Parathyroid adenoma (tissue), 2 donors: ENCODE results near the gene SHOC2.

ENCODE experiments used
- H2AFZ ChIP-seq: fragments of 300-600 bp; sonication (generic); one replicate; pipeline ENCODE4 v1.7.0; 2017; ENCODE audit warnings: antibody characterized with exemption, mild to moderate bottlenecking
- H3K27ac ChIP-seq: fragments of 300-600 bp; sonication (generic); one replicate; pipeline ENCODE4 v1.7.0; 2017
- H3K27me3 ChIP-seq: fragments of 300-600 bp; sonication (generic); one replicate; pipeline ENCODE4 v1.7.0; 2017; ENCODE audit warnings: low read length; ENCODE audit not compliant: control insufficient read depth, insufficient read depth
- H3K36me3 ChIP-seq: fragments of 300-600 bp; sonication (generic); one replicate; pipeline ENCODE4 v1.7.0; 2017; ENCODE audit warnings: low read length; ENCODE audit not compliant: control insufficient read depth, insufficient read depth
- H3K4me1 ChIP-seq: fragments of 300-600 bp; sonication (generic); one replicate; pipeline ENCODE4 v1.7.0; 2017; ENCODE audit warnings: control low read depth
- H3K4me2 ChIP-seq: fragments of 300-600 bp; sonication (generic); one replicate; pipeline ENCODE4 v1.7.0; 2017; ENCODE audit warnings: low read length
- H3K4me3 ChIP-seq: fragments of 300-600 bp; sonication (generic); one replicate; pipeline ENCODE4 v1.7.0; 2017; ENCODE audit warnings: low read depth, low read length
- H3K79me2 ChIP-seq: fragments of 300-600 bp; sonication (generic); one replicate; pipeline ENCODE4 v1.7.0; 2017; ENCODE audit warnings: control low read depth
- H3K9ac ChIP-seq: fragments of 300-600 bp; sonication (generic); one replicate; pipeline ENCODE4 v1.7.0; 2017; ENCODE audit warnings: mild to moderate bottlenecking
- H3K9me3 ChIP-seq: fragments of 300-600 bp; sonication (generic); one replicate; pipeline ENCODE4 v1.7.0; 2017; ENCODE audit warnings: low read length; ENCODE audit not compliant: control insufficient read depth
- CTCF ChIP-seq: fragments of 300-600 bp; sonication (generic); IDR thresholded peaks from one replicate; pipeline ENCODE4 v1.7.0; 2017; ENCODE audit warnings: antibody characterized with exemption, mild to moderate bottlenecking
- donor health status: primary hyperparathyroidism.

SHOC2 gene

DNA sequence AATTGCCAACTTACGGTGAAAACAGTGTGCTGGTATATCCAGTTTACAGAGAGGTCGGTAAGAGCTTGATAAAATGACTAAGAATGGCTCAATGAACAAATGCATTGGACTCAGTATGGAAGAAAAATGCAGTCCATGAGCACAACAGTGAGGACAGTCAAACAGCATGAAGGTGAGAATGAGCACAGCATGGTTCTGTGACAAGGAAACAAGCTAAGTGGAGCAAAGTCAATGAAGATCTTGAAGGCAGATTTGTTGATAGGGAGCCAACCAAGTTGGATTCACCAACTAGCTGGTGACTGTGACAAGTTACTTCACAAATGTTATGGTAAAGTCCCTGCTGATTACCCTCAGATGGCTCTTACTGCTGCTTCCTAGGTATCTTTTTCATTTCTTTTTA is 75.9 kb downstream of the SHOC2 start:
- Histone ChIP-seq H3K9me3 (no peaks in the 10 kb centered on the region), H3K27me3 (no peaks in the 10 kb centered on the region), H3K79me2 (no peaks in the 10 kb centered on the region), H3K4me1 (no peaks in the 10 kb centered on the region), H3K4me2 (no peak overlapping the region), H2AFZ (no peak overlapping the region), H3K9ac (no peak overlapping the region), H3K27ac (no peak overlapping the region), H3K36me3 (no peaks in the 10 kb centered on the region), H3K4me3 (no peak overlapping the region)
- no peak for TF ChIP-seq CTCF

DNA sequence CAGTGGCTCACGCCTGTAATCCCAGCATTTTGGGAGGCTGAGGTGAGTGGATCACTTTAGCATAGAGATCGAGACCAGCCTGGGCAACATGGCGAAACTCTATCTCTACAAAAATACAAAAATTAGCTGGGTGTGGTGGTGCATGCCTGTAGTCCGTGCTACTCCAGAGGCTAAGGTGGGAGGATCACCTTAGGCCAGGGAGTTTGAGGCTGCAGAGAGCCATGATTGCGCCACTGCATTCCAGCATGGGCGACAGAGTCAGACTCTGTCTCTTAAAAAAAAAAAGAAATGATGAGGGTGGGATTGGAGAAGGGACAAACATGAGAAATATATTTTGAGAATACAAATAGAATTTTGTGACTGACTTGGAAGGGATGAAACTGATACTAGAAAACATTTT is 76.9 kb downstream of the SHOC2 start:
- no peak for TF ChIP-seq CTCF
- Histone ChIP-seq H3K79me2 (no peaks in the 10 kb centered on the region), H3K4me3 (no peak overlapping the region), H3K9ac (no peak overlapping the region), H3K4me1 (no peaks in the 10 kb centered on the region), H3K9me3 (no peaks in the 10 kb centered on the region), H3K4me2 (no peak overlapping the region), H2AFZ (no peak overlapping the region), H3K27me3 (no peaks in the 10 kb centered on the region), H3K36me3 (no peaks in the 10 kb centered on the region), H3K27ac (no peak overlapping the region)

DNA sequence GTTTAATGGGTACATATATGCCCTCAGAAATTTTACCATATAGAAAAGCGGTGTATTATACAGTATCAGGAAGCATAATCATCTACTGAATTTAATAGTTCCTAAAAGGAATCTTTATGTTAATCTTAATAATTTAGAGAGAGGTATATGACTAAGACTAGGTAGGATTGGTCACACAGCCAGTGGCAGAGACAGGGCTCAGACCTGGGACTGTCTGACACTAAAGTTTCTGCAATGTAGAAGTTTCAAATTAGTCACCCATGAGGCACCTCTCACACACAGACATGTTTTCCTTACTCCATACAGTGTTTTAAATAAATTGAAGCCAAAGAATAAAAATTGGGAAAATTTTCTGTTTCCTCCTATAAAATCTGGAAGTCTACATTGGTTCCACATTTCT is 84.6 kb downstream of the SHOC2 start:
- Histone ChIP-seq H3K79me2 (no peaks in the 10 kb centered on the region), H2AFZ (no peak overlapping the region), H3K27ac (no peak overlapping the region), H3K9me3 (no peaks in the 10 kb centered on the region), H3K4me2 (no peak overlapping the region), H3K4me3 (no peak overlapping the region), H3K27me3 (no peaks in the 10 kb centered on the region), H3K4me1 (no peaks in the 10 kb centered on the region), H3K36me3 (no peaks in the 10 kb centered on the region), H3K9ac (no peak overlapping the region)
- TF ChIP-seq CTCF = no peak

- Histone ChIP-seq H3K9me3 (no peaks in the 10 kb centered on the region), H3K36me3 (no peaks in the 10 kb centered on the region), H3K4me3 (no peak overlapping the region), H3K4me2 (no peak overlapping the region), H3K27me3 (no peaks in the 10 kb centered on the region), H3K4me1 (no peaks in the 10 kb centered on the region), H3K27ac (no peak overlapping the region), H2AFZ (no peak overlapping the region), H3K9ac (no peak overlapping the region), H3K79me2 (no peaks in the 10 kb centered on the region)
- no peak for TF ChIP-seq CTCF
Observed at GRCh38 chr10:111007486-111007885, 88.1 kb downstream of the SHOC2 start.

GRCh38 chr10:111015181-111015580 is 95.8 kb downstream of the SHOC2 start:
- H3K9me3 ChIP-seq = no peaks in the 10 kb centered on the region
- TF ChIP-seq CTCF = no peak
- no peak overlapping the region for H3K4me3 ChIP-seq
- no peaks in the 10 kb centered on the region for H3K27me3 ChIP-seq
- no peak overlapping the region for H3K9ac ChIP-seq
- no peaks in the 10 kb centered on the region for H3K36me3 ChIP-seq
- no peak overlapping the region for H3K27ac ChIP-seq
- no peak overlapping the region for H2AFZ ChIP-seq
- no peak overlapping the region for H3K4me2 ChIP-seq
- no peaks in the 10 kb centered on the region for H3K4me1 ChIP-seq
- H3K79me2 ChIP-seq = no peaks in the 10 kb centered on the region
